GM12891 (cell line): ENCODE data around the gene PEX26.

Experiments
- POLR2A ChIP-seq: IDR thresholded peaks from 2 replicates; pipeline ENCODE4 v1.6.1; 2011; ENCODE audit warnings: low read depth, low read length, control low read depth
- POLR2AphosphoS5 ChIP-seq: IDR thresholded peaks from 2 replicates; pipeline ENCODE4 v1.6.1; 2011; ENCODE audit warnings: low read depth, low read length, control low read depth
- SPI1 ChIP-seq: IDR thresholded peaks from 2 replicates; pipeline ENCODE4 v1.6.1; 2011; ENCODE audit warnings: low read depth, low read length, control low read depth
- TAF1 ChIP-seq: IDR thresholded peaks from 2 replicates; pipeline ENCODE4 v1.6.1; 2011; ENCODE audit warnings: low read depth, low read length, control low read depth

- TF ChIP-seq POLR2A (no peak), TAF1 (no peak), POLR2AphosphoS5 (no peak), SPI1 (no peak)
Observed at GRCh38 chr22:18087350-18087855, 9.6 kb downstream of the PEX26 start.
